NCI-H2081 treated with DMSO at 0.1 percent for 48 hours (cell line): ENCODE results near the gene RNH1.

Experiments used
- DNase-seq: peaks from one replicate; lab custom pipeline; 2025; lab: John Stamatoyannopoulos, UW

RNH1 gene

GRCh38 chr11:457111-457760 is 49.8 kb downstream of the RNH1 start:
- DNase-seq = no peak

- no peak for DNase-seq
Observed at GRCh38 chr11:456533-456932, 50.5 kb downstream of the RNH1 start.

- DNase-seq = no peak
Observed at GRCh38 chr11:455566-456147, 51.4 kb downstream of the RNH1 start.

- no peak for DNase-seq
Observed at GRCh38 chr11:454801-455565, 52.1 kb downstream of the RNH1 start.

- DNase-seq = no peak
Observed at GRCh38 chr11:454043-454442, 53.0 kb downstream of the RNH1 start.

GRCh38 chr11:453564-453963 is 53.5 kb downstream of the RNH1 start:
- DNase-seq = no peak

GRCh38 chr11:452916-453527 is 54.0 kb downstream of the RNH1 start:
- DNase-seq = no peak

- DNase-seq = no peak
Observed at GRCh38 chr11:452203-452744, 54.8 kb downstream of the RNH1 start.

- DNase-seq = no peak
Observed at GRCh38 chr11:451738-452137, 55.3 kb downstream of the RNH1 start.

GRCh38 chr11:450809-451451 is 56.1 kb downstream of the RNH1 start:
- DNase-seq = no peak

GRCh38 chr11:449889-450808 is 56.9 kb downstream of the RNH1 start, which contains the start of gene PTDSS2:
TSS of gene PTDSS2 (plus strand) at chr11:450279. CDS start at chr11:450456, 177 bp downstream.
- peak; percentile 76 for DNase-seq

GRCh38 chr11:447923-448731 is 58.9 kb downstream of the RNH1 start:
- peak; percentile 59 for DNase-seq

GRCh38 chr11:446891-447290 is 60.2 kb downstream of the RNH1 start:
- no peak for DNase-seq

- DNase-seq = no peak
Observed at GRCh38 chr11:445765-446588, 61.1 kb downstream of the RNH1 start.
